HG02970 (cell line): ENCODE measurements around the gene ARL2.
"Not testable (repeated sequence)": the region's sequence is repeated elsewhere in the genome, so short reads cannot be mapped to it uniquely, and the experiment has no call there.

Source experiments
- ATAC-seq: cut with Tn5 transposase; IDR thresholded peaks from one replicate; pipeline ENCODE4 v1.9.1; 2021; ENCODE audit warnings: mild to moderate bottlenecking, moderate library complexity, moderate number of reproducible peaks; ENCODE audit not compliant: unreplicated experiment, low FRiP score

Gene ARL2

DNA sequence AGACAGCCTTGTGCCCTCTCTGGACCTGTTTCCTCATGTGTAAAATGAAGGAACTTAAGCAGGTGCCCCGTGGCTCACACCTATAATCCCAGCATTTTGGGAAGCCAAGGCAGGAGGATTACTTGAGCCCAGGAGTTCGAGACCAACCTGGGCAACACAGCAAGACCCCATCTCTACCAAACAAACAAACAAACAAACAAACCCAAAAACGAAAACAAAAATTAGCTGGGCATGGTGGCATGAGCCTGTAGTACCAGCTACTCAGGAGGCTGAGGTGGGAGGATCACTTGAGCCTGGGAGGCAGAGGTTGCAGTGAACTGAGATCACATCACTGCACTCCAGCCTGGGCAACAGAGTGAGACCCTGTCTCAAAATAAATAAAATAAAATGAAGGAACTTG, 10.0 kb upstream of the ARL2 start:
- not testable (repeated sequence) for ATAC-seq

DNA sequence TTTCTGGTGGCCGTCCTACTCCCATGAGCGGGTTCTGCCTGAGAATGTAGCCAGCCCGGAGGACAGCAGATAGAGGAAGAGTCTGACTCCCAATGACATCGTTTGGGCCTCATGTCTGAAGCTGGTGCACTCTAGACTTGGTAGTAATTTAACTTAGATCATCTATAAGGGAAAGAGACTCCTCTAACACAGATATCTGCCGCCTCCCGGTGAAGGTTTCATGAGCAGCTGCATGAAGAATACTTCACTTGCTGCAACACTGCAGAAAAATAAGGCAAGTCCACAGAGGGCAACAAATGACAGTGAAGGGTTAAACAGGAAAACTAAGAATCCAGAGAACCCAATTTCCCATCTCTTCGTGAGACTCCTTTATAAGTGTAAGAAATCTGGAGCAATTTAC, 5.9 kb upstream of the ARL2 start:
- no peak for ATAC-seq

DNA sequence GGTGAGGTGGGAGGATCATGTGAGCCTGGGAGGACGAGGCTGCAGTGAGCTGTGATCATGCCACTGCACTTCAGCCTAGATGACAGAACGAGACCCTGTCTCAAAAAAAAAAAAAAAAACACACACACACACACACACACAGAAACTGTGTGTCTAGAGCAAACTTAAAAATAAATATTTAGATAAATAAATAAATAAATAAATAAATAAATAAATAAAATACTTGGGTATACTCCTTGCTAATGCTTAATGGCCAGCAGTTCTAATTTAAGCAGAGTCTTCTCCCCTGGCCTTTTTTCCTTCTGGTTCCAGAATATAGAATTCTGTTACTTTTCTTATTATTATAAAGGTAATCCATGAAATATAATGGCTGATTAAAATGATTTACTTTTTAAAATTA, 5.1 kb upstream of the ARL2 start:
- ATAC-seq, result no peak

DNA sequence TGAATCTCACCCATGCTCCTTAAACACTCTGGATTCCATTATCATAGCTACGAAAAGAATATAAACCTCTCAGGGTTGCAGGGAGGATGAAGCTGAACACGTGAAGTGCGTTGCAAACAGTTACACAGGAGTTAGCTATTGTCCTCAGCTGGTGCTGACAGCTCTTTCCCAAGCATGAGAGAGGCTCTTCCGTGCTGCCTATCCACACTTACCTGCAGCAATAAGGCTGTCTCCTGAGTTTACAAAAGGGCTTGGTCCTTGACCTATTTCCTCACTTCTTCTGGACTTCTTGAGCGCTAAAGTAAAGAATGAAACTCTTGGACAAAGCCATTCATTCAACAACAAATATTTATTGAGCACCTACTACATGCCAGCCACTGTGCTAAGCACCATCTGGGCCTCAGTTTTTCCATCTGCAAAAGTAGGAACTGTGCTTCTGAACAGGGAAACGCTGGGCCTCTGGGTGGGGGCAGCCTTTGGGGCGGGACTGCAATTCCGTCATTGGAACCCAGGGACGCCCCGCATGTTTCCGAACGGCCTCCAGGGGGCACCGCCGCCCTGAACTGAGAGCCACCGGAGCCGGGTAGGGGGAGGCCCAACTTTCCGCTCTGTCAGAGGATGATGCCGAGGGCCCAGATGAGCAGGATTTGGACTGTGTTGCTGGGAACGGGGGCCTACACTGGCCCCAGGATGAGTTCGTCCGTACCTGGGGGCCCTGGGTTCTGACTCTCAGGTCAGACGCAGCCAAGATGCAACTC, 651 bp upstream of the ARL2 start:
- ATAC-seq, result peak; percentile 67

DNA sequence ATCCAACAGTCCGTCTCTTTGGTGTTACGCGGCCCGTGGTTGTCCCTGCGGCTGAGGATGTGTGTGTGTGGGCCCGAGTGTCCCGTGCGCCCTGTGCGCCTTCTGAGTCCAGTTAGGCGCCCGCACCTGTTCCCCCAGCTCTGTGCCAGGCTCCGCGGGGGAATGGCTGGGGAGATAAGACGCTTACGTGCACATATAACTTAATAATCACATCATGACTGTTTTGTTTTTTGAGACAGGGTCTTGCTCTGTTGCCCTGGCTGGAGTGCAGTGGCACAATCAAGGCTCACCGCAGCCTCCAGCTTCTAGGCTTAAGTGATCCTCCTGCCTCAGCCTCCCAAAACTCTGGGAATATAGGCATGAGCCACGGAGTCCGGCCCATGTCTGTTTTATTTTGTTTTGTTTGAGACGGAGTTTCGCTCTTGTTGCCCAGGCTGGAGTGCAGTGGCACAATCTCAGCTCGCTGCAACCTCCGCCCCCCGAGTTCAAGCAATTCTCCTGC, 817 bp downstream of the ARL2 start:
- ATAC-seq, result no peak

DNA sequence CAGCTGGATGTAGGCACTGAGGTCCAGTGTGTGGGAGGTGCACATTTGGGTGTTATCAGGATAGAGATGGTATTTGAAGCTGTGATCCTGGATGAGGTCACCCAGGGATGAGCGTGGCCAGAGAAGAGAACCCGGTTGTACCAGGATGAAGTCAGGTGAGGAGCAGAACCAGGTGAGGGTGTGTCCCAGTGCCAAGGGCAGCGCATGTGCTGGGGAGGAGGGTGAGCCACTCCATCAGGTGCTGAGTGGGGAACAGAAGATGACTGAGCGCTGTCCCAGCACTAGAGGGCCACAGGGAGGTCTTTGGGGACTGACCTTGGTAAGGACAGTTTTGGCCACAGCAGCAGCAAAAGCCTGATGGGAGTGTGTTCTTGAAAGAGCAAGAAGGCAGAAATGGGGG, 2.7 kb downstream of the ARL2 start:
- no peak for ATAC-seq

DNA sequence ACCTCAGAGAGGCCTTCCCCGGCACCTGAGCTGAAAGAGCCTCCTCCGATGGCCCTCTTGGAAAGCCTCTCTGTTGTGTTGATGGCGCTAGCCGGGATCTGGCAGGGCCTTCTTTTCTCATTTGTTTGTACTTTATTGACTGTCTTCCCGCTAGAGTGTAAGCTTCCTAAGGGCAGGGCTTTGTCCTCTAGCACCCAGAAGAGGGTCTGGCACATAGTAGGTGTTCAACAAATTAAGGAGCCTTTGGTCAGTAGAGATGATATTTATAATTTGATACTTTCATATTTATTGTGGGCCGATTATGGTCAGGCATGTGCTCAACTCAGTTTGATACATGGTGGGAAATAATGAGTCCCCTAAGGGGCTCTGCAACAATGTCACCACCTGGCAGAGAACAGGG, 4.0 kb downstream of the ARL2 start:
- no peak for ATAC-seq

DNA sequence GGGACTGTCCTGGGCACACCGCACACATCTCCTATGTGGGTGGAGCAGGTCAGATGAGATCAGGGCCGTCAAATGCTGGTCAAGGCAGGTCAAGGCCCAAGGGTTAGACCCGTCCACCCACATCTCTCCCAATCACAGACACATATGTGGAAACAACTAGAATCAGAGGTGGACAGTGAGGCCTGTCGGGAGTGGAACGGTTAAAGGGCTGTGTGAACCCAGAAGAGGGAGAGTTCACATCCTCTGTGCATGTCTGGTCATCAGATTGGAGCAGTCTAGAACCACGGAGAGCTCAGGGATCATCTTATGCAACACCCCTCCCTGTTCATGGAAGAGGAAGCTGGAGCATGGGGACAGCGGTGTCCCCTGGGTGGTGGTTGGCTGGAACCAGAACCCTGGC, 5.9 kb downstream of the ARL2 start:
- no peak for ATAC-seq

DNA sequence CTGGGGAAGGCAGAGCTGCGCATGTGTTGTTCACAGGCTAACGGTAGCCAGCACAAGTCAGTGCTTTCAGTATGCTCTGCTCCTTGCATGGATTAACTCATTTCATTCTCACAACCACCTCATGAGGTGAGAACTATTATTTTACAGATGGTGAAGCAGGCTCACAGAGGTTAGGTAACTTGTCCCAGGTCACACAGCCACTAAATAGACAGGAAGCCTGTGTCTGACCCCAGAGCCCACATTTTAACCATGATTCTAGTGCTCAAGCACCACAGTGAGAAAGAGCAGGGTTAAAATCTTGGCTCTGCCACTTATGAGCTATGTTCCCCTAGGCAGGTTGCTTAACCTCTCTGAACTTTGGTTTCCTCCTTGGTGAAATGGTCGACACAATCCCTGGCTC, 7.0 kb downstream of the ARL2 start:
- no peak for ATAC-seq

DNA sequence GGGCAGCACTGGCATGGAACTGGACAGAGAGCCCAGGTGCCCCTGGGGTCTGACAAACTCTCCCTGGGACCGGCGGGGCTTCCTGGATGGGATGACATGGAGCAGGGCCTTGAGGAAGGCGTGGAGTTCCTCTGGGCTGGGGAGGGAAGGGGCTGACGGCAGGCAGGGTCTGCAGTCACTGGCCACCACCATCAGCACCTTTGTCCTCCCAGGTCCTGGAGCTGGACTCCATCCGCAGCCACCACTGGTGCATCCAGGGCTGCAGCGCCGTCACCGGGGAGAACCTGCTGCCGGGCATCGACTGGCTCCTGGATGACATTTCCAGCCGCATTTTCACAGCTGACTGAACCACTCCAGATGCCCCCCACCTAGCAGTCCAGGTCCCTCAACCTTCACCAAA, 7.5 kb downstream of the ARL2 start:
- ATAC-seq, result no peak

DNA sequence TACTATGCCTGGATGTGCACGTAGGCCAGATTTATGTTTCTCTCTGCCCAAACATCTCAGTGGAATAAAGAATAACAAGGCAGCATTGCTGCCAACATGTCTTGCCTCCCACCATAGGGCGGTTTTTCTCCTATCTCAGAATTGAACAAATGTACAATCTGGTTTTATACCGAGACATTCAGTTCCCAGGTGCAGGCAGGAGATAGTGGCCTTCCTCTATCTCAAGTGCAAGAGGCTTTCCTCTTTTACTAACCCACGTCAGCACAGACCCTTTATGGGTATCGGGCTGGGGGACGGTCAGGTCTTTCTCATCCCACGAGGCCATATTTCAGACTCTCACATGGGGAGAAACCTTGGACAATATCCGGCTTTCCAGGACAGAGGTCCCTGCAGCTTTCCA, 9.5 kb downstream of the ARL2 start:
- ATAC-seq, result not testable (repeated sequence)

DNA sequence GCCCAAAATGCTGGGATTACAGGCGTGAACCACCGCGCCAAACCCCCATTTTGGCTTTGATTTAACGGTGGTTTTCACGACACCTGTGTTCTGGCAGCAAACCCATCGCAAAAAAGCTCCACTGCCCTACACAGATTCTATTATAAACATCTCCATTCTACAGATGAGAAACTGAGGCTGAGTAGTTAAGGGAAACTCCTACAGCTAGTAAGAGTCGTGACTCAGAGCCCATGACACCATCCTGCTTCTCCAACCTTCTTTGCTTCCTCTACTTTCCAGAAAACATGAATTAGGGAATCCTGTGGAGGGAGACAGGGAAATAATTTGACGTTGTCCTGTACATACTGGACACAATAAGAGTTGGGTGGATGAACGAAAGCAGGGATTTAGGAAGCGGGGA, 12.8 kb downstream of the ARL2 start:
- ATAC-seq, result no peak

DNA sequence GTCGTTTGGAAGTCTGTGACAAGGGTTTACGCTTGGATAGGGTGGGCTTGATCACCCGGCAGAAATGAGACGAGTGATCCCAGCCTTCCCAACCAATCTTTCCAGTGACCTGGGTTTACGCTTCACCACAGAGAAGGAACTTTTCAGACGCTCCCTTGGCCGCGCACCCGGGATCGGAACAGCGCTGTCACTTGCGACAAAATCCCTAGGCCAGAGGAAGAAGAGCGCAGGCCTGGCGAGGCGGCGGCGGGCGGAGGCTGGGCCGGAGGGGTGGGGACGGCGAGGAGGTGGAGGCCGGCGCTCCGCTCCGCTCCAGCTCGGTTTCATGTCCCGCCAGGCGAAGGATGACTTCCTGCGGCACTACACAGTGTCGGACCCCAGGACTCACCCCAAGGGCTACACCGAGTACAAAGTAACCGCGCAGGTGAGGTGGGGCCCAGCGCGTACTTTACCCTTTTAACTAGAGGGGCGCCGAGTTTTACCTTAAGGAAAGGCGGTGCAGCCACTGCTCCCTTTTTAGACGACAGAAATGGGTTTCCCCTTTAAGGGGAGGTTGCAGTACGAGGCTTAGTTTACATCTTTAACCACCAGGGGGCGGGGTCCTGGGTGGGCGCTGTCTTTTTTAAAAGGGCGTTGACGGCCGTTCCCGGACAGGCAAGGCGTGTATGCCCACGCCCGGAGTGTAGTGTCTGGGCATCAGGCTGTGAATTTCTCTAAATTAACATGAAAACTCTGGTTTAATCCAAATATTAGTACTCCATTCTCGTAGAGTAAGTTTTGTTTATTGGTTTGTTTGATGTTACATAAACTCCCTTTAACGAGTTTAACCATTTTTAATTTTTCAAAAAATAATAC, 13.5 kb downstream of the ARL2 start, which contains the start of gene SNX15:
TSS of gene SNX15 (plus strand) at position 227 of the 855 bp plus-strand sequence. CDS start at position 326, 99 bp downstream.
- ATAC-seq, result peak; percentile 84

DNA sequence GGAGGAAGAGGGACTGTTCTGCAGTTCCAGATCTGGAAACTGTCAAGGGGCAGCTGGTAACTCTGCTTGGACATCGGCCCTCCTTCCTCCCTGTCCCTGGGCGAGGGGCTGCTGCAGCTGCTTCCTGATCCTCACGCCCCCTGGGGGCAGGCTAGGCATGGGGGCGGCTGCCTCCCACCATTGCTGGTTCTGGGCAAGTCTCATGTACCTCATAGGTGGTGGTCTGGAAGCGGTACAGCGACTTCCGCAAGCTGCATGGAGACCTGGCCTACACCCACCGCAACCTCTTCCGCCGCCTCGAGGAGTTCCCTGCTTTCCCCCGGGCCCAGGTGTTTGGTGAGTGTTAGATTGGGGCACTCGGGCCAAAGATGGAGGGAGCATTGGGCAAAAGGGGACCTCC, 18.3 kb downstream of the ARL2 start:
- no peak for ATAC-seq

DNA sequence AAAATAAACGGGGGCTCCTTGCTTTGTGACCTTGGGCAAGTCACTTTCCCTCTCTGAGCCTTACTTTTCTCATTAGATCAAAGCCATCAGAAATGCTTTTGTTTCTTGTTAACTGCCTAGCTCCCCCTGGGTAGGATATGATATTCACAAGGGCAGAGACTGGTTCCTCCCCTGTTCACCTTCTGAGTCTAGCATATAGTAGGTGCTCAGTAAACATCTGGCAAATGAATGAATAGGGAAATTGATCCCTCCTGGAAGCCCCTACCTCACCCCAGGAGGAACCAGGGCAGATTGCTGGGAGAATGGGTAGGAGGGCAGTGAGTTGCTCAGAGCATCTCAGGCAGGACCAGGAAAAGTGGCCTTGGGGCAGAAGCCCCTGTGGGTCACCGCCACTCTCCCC, 20.5 kb downstream of the ARL2 start:
- ATAC-seq, result no peak

DNA sequence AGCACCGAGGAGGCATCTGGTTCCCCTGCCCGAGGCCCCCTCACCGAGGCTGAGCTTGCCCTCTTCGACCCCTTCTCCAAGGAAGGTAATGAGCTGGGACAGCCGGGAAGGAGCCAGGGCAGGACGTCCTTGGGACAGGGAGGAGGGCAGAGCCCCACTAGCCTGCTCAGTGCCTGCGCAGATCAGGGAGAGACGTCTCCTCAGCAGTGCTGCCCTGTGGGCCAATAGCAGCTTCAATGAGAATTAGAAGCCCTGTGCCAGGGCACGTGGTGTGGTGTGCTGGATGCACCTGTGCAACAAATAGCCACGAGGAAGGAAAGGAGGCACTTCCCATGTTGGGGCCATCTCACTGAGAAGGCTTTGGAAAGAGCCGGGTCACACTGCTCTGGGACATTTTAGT, 21.6 kb downstream of the ARL2 start:
- ATAC-seq, result no peak

DNA sequence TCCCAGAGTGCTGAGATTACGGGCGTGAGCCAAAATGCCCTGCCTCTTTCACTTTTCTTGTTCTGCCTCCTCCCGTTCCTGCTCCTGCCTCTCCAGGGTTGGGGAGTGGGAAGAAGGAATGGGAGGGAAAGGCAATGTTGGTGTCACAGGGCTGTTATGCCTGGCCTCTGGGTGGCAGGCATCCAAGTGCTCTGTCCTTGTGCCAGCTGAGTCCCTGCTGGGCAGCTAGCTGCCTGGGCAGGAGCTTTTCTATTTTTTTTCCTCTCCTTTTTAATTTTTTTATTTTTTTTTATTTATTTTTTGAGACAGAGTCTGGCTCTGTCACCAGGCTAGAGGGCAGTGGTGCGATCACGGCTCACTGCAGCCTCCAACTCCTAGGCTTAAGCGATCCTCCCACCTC, 23.0 kb downstream of the ARL2 start:
- ATAC-seq, result no peak

DNA sequence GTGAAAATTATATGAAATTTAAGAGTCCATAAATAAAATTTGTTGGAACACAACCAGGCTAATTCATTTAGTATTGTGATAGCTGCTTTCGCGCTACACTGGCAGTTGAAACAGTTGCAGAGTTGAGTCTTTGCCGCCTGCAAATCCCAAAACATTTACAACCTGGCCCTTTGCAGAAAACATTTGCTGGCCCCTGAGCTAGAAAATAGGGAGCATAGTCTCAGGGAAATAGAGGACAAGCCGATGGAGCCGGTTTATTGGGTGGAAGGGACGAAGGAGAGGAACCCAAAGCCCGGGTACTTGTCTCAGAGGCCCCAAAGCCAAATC, 26.5 kb downstream of the ARL2 start:
- no peak for ATAC-seq

DNA sequence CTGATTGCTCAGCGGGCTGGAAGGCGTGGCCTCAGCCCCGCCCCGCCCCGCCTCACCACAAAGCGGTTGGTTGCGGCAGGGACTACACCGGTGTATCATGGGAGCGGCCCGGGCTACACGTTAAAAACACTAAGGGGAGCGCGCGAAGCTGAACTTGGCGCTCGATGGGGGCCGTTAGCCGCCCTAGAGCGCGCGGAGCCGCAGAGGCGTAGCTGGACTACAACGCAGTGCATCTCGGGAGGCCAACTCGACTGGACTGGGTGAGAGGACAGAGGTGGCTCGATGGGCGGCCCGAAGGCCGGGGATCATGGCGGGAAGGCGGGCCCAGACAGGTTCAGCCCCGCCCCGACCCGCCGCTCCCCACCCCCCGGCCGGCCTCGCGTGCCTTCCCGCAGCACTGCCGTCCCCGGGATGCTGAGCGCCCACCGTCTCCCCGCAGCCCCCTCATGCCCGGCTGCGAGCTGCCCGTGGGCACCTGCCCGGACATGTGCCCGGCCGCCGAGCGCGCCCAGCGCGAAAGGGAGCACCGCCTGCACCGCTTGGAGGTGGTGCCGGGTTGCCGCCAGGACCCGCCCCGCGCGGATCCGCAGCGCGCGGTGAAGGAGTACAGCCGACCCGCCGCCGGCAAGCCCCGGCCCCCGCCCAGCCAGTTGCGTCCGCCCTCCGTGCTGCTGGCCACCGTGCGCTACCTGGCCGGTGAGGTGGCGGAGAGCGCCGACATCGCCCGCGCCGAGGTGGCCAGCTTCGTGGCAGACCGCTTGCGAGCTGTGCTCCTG, 27.1 kb downstream of the ARL2 start, which contains the start of gene SAC3D1:
TSS of gene SAC3D1 (plus strand) at position 364 of the 776 bp plus-strand sequence. CDS start at position 447, 83 bp downstream.
- peak; percentile 83 for ATAC-seq

DNA sequence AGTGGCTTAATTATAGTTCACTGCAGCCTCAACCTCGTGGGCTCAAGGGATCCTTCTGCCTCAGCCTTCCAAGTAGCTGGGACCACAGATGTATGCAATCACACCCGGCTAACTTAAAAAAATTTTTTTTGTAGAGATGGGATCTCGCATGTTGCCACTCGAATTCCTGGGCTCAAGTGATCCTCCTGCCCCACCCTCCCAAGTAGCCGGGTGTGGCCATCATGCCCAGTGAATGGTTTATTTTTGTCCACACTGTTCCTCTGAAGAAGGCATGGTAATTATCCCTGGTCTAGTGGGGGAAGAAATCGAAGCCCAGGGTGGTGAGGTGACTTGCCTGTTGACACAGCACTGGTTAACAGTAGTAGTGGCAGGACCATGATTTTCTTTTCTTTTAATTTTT, 28.9 kb downstream of the ARL2 start:
- ATAC-seq, result no peak
